Suppressor macrophage (primary cell): Measurements from ENCODE around the gene HSF2.

Experiments
- DNase-seq, 4 experiments: peaks; one replicate each; pipeline ENCODE4 v3.0.0-alpha.2; 2020 to 2022

The HSF2 gene

DNA sequence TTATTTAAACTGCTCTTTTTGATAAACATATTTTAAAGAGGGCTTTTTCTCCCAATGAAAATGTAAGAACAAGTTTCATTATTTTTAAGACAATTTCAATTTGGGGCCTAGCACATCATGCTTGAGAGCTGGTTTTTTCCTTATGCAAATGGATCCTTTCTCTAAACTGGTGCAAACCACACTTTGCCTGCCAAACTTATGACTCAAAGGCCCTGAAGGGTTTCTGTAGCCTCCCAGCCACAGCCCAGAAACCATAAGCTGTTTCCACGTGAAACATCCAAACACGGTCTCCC lies 451 bp upstream of the HSF2 start:
- no peak for DNase-seq

DNA sequence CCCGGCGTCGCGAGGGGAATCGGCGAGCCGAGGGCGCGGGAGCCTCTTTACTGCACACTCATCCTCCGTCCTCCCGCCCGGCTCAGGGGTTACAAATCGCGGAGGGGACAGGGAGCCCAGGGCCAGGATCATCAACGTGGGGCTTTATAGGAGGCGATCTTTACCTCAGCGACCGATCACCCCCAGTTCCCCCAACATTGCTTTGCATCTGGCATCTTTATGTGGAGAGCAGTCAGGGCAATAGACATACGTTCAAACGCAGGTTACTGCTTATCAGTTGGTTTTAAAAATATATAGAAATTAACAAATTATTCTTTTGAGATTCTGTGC lies 634 bp downstream of the HSF2 start:
- DNase-seq, result peak in 1 of 4 experiments; percentile 24

DNA sequence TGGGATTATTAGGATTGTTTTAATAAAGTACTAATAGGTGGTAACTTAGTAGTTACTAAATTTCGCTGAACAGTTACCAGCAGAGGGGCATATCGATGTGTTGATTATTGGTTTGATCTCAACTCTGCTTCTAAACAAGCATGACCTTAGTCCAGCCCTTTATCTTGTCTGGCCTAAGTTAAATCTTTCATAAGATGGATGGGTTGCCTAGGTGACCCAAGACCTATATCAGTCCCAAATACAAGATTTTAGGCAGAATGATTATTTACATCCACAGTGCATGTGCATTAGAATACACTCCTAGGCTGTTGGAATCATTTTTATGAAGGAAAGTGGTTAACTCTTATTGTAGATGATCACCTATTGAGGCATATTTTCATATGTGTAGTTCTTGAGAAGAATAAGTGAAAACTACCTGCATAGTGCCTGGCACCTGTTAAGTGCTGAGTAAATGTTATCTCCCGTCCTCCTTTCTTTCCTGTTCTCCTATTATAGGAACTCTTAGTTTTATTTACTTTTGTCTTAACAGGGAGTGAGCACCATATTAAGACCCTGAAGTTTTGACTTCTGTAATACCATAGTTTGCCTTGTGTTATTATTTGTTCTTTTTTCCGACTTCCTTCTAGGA lies 1.1 kb downstream of the HSF2 start:
- DNase-seq, result peak in 1 of 4 experiments; percentile 2

GRCh38 chr6:122401104-122401503 lies 1.7 kb downstream of the HSF2 start:
- no peak for DNase-seq

DNA sequence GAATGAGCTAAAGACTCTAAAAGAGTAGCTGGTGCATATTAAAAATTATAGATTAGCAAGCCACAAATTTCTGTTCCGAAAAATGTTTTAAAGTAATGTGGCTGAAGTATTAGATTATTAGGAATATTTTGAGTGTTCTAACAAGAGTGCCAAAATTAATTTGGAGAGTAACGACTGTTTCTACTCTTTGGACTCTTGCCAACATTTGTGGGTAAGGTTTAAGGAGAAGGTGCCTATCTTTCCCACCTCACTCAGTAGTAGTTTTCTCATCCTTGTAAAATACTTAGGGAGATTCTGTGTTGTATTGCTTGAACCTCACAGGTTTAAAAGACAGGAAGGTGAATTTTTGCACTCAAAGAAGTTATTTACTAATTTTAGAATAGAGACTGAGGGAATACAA lies 5.0 kb downstream of the HSF2 start:
- no peak for DNase-seq

GRCh38 chr6:122405417-122405816 lies 6.0 kb downstream of the HSF2 start:
- DNase-seq, result no peak

- DNase-seq, result no peak
Measured at GRCh38 chr6:122406187-122406586, 6.7 kb downstream of the HSF2 start.

DNA sequence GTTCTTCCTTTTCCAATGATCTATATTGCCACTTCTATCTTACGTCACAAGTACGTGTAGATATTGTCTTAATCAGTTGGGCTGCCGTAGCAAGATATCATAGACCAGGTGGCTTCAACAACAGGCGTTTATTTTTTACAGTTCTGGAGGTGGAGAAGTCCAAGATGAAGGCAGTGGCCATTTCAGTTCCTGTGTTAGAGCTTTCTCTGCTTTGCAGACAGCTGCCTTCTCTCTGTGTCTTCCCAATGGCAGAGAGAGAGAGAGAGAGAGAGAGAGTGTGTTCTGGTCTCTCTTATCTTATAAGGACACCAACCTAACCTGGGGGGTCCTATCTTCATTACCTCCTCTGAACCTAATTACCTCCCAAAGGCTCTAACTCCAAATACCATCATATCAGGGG lies 8.3 kb downstream of the HSF2 start:
- DNase-seq, result no peak

- DNase-seq, result no peak
Measured at GRCh38 chr6:122408240-122408639, 8.8 kb downstream of the HSF2 start.

DNA sequence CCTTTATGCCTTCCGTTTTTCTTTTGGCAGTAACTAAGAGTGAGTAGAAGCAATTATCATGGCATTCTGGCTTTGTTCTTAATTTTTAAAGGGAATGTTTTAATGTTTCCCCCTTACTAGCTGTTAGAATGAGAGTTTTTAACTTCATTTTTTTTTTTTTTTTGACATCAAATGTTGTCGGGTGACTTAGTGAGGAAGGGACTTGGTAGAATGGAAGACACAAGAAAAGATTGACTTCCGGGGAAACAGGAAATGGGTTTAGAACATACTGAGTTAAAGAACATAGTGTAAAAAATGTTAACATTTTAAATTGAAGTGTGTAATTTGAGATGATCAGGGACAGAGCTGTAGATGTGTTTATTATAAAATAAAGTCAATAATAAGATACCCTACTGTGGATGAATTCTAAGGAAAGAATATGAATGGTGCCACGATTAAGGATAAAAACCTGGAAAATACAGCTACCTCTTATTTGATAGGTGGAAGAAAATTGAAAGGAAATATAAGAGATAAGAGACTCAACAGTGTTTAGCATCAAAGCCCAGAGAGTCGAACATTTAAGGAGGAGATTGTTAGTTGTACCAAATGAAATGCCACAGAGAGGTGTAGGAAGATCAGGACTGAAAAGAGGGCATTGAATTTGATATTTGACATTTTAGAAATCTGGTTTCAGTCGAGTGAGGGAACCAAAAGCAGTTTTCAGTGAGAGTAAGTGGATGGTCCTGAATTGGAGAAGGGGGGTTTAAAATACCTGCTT lies 9.4 kb downstream of the HSF2 start:
- DNase-seq, result no peak

DNA sequence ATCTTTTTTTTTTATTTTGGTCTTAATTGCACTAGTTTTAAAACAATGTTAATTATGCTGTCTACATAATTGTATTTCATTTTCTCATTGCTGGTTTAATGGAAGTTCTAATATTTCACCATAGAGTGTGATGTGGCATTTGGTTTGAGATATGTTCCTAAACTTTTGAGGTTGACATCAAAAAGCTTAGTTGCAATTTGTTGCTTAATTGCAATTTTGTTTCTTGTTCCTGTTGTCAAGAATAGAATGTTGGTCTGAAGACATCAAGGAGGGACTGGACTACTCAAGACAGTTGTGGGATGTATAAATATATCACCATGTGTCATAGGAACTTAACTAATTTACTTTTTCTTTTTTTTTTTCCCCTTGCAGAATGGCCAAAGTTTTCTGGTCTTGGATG lies 12.5 kb downstream of the HSF2 start:
- DNase-seq, result peak in 2 of 4 experiments; percentile 30 to 37

DNA sequence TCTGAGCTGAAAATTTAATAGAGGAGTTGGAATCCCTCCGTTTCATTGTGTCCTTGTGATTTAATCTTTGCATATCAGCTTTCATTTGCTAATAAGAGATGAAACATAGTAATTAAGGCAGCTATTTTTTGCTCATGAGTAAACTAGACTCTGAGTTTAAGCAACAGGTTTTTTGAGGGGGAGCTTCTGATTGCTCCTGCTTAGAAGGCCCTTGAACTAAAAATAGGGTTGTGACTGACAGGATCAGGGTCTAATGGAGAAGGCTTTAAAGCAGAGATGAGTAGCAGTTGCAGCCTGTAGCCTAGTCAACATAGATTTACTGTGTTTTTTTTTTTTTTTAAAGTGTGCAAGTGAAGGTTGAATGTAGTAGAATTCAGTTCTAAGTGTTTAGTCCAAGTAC lies 17.4 kb downstream of the HSF2 start:
- DNase-seq, result no peak

DNA sequence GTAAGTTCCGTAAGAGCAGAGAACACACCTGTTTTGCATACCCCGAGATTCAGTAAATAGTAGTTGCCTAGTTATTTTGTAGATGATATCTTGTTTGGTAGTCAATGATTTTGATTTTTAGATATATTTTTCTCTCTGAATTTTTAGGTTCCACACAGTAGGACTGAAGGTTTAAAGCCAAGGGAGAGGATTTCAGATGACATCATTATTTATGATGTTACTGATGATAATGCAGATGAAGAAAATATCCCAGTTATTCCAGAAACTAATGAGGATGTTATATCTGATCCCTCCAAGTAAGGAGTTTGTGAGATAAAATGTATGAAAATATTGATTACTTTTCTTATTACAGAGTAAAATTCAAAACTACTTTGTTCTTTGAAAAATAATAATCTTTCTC lies 22.6 kb downstream of the HSF2 start:
- DNase-seq, result no peak

- no peak for DNase-seq
Measured at GRCh38 chr6:122422614-122423267, 23.3 kb downstream of the HSF2 start.

DNA sequence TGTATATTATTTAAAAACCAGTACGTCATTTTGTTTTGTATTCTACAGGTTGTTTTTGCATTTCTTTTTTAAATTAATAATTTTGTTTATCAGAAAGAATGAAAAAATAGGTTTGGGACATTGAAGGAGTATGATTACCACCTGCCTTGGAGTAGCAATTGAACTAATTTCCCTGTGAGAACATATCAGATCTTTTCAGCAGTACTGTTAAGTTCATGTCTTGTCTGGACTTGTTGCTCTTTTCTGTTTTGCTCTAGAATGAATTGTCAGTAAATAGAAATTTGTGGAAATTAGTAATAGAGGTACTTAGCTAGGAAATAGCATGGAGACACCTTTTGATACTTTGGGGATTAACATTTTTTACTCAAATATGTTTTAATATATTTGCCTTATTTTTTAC lies 24.3 kb downstream of the HSF2 start:
- no peak for DNase-seq

DNA sequence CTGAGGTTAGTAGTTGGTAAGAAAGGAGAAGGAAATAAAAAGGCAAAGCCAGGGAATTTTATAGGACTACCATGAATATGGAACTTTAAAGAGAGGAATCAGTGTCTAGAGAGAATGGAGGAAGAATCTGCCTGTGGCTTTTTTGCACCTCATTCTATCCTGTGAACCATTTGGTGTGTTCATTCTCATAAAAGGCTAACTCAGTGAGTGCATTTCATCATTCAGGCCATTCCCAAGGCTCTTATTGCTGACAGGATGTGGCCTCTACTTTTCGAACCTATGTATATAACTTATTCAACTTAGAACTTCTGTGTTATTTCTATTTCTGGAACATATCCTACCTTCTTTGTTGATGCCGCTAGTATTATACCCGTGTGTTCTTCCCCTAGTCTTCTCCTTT lies 27.1 kb downstream of the HSF2 start:
- no peak for DNase-seq

- DNase-seq, result no peak
Measured at GRCh38 chr6:122428781-122429180, 29.3 kb downstream of the HSF2 start.

DNA sequence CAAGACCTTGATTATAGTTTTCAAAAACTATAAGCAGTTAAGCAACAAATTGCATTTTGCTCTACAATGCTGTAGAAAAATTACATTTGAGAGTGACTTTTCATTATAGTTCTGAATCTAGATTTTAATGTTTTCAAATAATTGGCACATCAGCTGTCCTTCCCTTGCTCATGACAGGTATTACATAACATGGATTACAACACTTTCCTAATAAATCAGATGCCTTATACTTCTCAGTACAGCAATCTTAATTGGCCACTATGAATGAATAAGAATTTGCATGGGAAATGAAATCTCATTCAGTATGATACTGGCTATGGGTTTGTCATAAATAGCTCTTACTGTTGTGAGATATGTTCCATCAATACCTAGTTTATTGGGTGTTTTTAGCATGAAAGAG lies 29.9 kb downstream of the HSF2 start:
- DNase-seq, result peak in 2 of 4 experiments; percentile 5 to 22

GRCh38 chr6:122431780-122432179 lies 32.3 kb downstream of the HSF2 start:
- no peak for DNase-seq

DNA sequence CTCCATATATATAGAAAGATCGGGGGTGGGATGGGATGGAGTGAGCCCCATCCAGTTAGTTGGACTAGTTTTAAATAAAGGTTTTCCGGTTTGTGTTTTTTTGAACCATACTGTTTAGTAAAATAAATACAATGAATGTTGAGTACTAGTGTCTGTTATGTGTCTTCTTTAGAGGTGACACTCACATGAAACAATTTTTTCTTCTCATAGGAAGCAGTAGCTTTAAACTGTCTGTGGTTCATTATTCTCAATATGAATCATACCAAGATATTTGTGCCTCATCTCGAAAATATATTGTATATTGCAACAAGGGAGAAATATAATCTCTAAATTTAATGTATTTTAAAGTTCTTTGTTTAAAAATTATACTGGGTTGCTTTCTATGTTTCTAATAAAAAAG lies 33.4 kb downstream of the HSF2 start:
- no peak for DNase-seq

GRCh38 chr6:122438975-122439374 lies 39.5 kb downstream of the HSF2 start:
- DNase-seq, result no peak

DNA sequence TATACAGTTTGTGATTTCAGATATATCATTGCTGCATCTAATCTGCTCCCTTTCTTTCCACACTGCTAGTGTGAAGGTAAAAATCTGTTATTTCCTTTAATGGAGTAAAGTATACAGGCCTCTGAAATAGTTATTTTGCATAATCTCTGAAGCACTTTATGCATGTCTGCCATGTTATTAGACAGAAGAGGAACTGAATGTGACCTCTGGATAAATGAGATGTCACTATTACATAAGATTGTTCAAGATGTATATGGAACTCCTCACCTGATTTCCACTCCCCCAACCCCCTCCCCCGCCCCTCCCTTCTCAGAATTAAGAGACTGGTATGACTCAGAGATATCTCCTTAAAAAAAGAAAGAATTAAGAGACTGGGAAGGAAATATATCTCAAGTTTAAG lies 45.8 kb downstream of the HSF2 start:
- no peak for DNase-seq

- no peak for DNase-seq
Measured at GRCh38 chr6:122449069-122449468, 49.6 kb downstream of the HSF2 start.

DNA sequence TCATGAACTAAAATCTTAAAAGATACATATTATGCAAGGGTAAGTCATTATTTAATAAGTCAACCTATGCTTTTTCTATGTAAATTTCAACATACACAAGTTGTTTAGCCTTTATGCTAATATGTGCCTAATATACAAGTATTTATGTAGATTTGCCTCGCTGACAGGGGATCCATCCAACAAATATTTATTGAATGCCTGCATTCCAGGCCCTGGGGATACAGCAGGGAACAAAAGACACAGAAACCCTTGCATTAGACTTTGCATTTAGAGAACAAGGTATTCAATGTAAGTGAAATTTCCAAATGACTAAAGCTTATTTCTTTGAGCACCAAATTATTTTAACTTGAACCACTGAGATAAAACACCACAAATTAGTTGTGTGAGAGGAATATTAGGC lies 53.1 kb downstream of the HSF2 start:
- DNase-seq, result no peak

- no peak for DNase-seq
Measured at GRCh38 chr6:122454673-122455072, 55.2 kb downstream of the HSF2 start.
